Pancreas (tissue), 10 donors: ENCODE data around the gene RSPO3. TPM values are rescaled to one million over a fixed set of nuclear protein-coding genes. Genes with fewer than 3 reads are reported as not detected.

Experiments
- ATAC-seq, 4 donors: fragments of 200-7000 bp; cut with Tn5 transposase; one replicate each; pipeline versions ENCODE4 v1.8.0 to v1.9.1; 2020; ENCODE audit warnings: mild to moderate bottlenecking in 4 of 4, moderate library complexity in 4 of 4
- DNase-seq, 6 donors: peaks; one replicate each; pipeline ENCODE4 v3.0.0-alpha.2; 2020
- FAIRE-seq: peaks from 2 replicates; lab custom pipeline; 2012; peaks lifted over from hg19 to GRCh38; lab: Jason Lieb, UNC
- H3K27ac ChIP-seq, 4 donors: fragments of 200-600 bp; sonication (generic); 1 replicate in 3 of 4; 2 replicates in 1 of 4; pipeline versions ENCODE4 v1.5.0 to v1.8.0; 2020
- H3K27me3 ChIP-seq, 4 donors: fragments of 200-600 bp; one replicate each; pipeline ENCODE4 v1.8.0; 2021
- H3K36me3 ChIP-seq, 3 donors: fragments of 200-600 bp; sonication (generic) in 1 of 3; one replicate each; pipeline versions ENCODE4 v1.5.0 to v1.8.0; 2020 to 2021
- H3K4me1 ChIP-seq, 3 donors: fragments of 200-600 bp; one replicate each; pipeline ENCODE4 v1.8.0; 2021
- H3K4me3 ChIP-seq, 4 donors: fragments of 200-600 bp; sonication (generic) in 2 of 4; one replicate each; pipeline versions ENCODE4 v1.5.0 to v1.8.0; 2020 to 2021
- H3K9me3 ChIP-seq, 4 donors: fragments of 200-600 bp; one replicate each; pipeline ENCODE4 v1.8.0; 2021
- CTCF ChIP-seq, 4 donors: fragments of 200-600 bp; sonication (generic) in 3 of 4; IDR thresholded peaks; one replicate each; pipeline versions ENCODE4 v1.5.0 to v1.8.0; 2021; ENCODE audit warnings: antibody characterized with exemption in 4 of 4
- WGBS, 2 donors: extraction: QIAGEN DNeasy Blood & Tissue Kit; methylation state at CpG; one replicate each; pipeline ENCODE4 v1.1.7; 2013; 5-methylcytosine and 5-hydroxymethylcytosine counted together
- intact Hi-C, 3 donors: fragments of 100-400 bp; cut with DNase I; formaldehyde crosslinking; loops; one replicate each; pipeline versions ENCODE4 v1.11.1 to v1.14.2; 2022
- polyA plus RNA-seq, 2 donors: library from polyadenylated mRNA; stranded (reverse); fragments of 200-250 nt; gene quantifications; one replicate each; pipeline ENCODE4 v1.2.3, GENCODE V29; 2013
- total RNA-seq, 6 donors: library from RNA; stranded (reverse); fragmentation: NEBNext Ultra II Directional in 4 of 6; extraction: Animal tissue kit (Norgen Biotek cat#: 25700) in 4 of 6; gene quantifications; one replicate each; pipeline versions ENCODE4 v1.2.1 to v1.2.4, GENCODE V29; 2021 to 2023
- donor health status: healthy with polysubstance abuse.
- donor health status: DM: no; HTN: no; CAD: no; lungs with moderate emphysema.
- donor health status: DM: no; HTN: no; CAD: no.
- donor health status: control.
- donor health status: control.
- donor health status: Bipolar disorder and iron deficiency.
- donor health status: DM: yes; HTN: yes; CAD: no.
- donor health status: DM: no; HTN: no; CAD: no.
- donor health status: DM: no; HTN: no; CAD: no.
- donor health status: DM: yes; HTN: yes; CAD: no.

The RSPO3 gene
- total and polyA plus RNA-seq, 8 donors: 0.14 to 2.3 (median 0.96) TPM

GRCh38 chr6:127204281-127204680, 85.8 kb downstream of the RSPO3 start:
- 80 to 87% methylated on average over 1 of the region's 1 CpG for WGBS, 2 donors
- Histone ChIP-seq H3K4me1 (no peaks in the 10 kb centered on the region), H3K9me3 (no peaks in the 10 kb centered on the region), H3K4me3 (no peak overlapping the region), H3K27ac (no peak overlapping the region), H3K36me3 (no peaks in the 10 kb centered on the region), H3K27me3 (peaks cover 0 to 5% (median 0%) of the 10 kb centered on the region in 4 donors)
- ATAC-seq (no peak), FAIRE-seq (no peak), DNase-seq (no peak)
- intact Hi-C loops: no loop called here
- no peak for TF ChIP-seq CTCF (IDR thresholded peaks at IDR 0.05)

- intact Hi-C loops: no loop called here
- ATAC-seq: no peak
- DNase-seq: no peak
- WGBS, 2 donors: 67 to 76% methylated on average over 2 of the region's 2 CpGs
- Histone ChIP-seq H3K36me3 (no peaks in the 10 kb centered on the region), H3K9me3 (no peaks in the 10 kb centered on the region), H3K4me3 (no peak overlapping the region), H3K27me3 (peaks cover 0 to 5% (median 0%) of the 10 kb centered on the region in 4 donors), H3K4me1 (no peaks in the 10 kb centered on the region), H3K27ac (no peak overlapping the region)
- no peak for TF ChIP-seq CTCF (IDR thresholded peaks at IDR 0.05)
- no peak for FAIRE-seq
Measured at GRCh38 chr6:127205036-127205435, 86.6 kb downstream of the RSPO3 start.

DNA sequence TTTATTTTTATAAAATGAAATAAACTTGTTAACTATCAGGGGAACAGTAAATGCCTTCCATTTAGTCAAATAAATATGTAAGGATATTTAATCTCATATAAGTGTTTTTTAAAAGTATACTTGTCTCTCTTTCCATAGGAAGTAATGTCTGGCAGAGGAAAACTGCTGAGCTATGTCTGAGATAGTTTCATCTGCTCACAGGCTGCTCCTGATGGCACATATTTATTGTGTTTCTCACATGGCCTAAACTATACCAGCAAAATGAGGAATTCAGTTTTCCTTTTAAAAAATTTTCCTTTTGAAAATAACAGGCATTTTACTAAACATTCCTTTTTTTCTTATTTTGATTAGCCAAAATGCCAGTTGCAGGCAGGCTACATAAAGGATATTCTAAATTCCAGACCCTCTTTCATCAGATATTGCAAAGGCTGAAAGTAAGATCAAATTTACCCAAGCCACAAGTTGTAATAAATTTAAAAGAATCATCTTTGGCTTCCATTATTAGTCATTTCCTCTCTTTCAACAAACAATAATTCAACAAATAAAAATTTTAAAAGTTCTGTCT, 88.1 kb downstream of the RSPO3 start:
- Histone ChIP-seq H3K9me3 (no peaks in the 10 kb centered on the region), H3K27ac (no peak overlapping the region), H3K36me3 (no peaks in the 10 kb centered on the region), H3K4me1 (no peaks in the 10 kb centered on the region), H3K27me3 (peaks cover 0 to 5% (median 0%) of the 10 kb centered on the region in 4 donors), H3K4me3 (no peak overlapping the region)
- no peak for TF ChIP-seq CTCF (IDR thresholded peaks at IDR 0.05)
- no peak for ATAC-seq
- DNase-seq: no peak
- intact Hi-C loops: no loop called here
- no peak for FAIRE-seq

GRCh38 chr6:127207591-127208120, 89.2 kb downstream of the RSPO3 start:
- ATAC-seq (no peak), DNase-seq (no peak), FAIRE-seq (no peak)
- H3K9me3 ChIP-seq: no peaks in the 10 kb centered on the region
- H3K36me3 ChIP-seq: no peaks in the 10 kb centered on the region
- intact Hi-C loops: no loop called here
- H3K4me3 ChIP-seq: no peak overlapping the region
- H3K4me1 ChIP-seq: no peaks in the 10 kb centered on the region
- no peak for TF ChIP-seq CTCF (IDR thresholded peaks at IDR 0.05)
- WGBS, 2 donors: 44 to 65% methylated on average over 4 of the region's 4 CpGs
- no peak overlapping the region for H3K27ac ChIP-seq
- H3K27me3 ChIP-seq: peaks cover 0 to 5% (median 0%) of the 10 kb centered on the region in 4 donors

GRCh38 chr6:127210725-127211124, 92.3 kb downstream of the RSPO3 start:
- H3K4me1 ChIP-seq: no peaks in the 10 kb centered on the region
- no peaks in the 10 kb centered on the region for H3K9me3 ChIP-seq
- no peak for FAIRE-seq
- no peak overlapping the region for H3K27ac ChIP-seq
- intact Hi-C loops: no loop called here
- no peak overlapping the region for H3K4me3 ChIP-seq
- peaks cover 0 to 5% (median 0%) of the 10 kb centered on the region in 4 donors for H3K27me3 ChIP-seq
- no peaks in the 10 kb centered on the region for H3K36me3 ChIP-seq
- 64% methylated on average over 6 of the region's 6 CpGs for WGBS, 2 donors
- no peak for ATAC-seq
- DNase-seq: no peak
- TF ChIP-seq CTCF (IDR thresholded peaks at IDR 0.05): no peak
